ENCODE data around the gene AXL.

DNA sequence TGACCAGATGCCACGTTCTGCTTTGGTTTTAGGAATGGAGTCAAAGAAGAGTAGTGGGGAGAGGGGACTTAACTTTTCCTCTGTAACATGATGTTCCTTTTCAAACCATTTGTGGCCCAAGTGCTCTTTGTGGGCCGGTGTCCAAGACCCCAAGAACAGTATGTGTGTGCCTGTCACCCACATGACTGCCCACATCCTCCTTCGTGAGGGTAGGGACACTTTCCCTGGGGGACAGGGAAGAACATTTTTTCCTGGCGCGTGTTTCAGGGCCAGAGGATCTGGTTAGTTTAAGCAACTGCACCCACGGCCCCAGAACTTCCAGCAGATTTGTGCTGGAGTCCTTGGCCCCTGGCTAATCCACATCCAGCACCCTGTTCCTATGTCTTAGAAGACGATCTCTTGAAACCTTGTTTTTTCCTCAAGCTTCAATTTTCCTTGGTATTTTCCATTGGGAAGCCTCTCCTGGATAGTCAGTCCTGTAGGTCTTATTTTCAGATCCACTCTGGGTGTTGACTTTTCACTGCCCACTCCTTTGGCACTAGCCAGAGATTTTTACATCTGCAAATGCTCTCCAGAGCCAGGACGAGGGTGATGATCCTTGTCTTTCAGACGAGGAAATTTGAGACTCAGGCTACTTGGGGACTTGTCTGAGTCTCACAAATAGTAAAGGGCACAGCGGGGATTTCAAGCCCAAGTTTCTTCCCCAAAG is 80.2 kb downstream of the AXL start:
- TF ChIP-seq POLR2A (IDR thresholded peaks at IDR 0.05; ENCODE audit: control extremely low read depth in 1 of 2, low read depth in 2 of 2, low read length in 2 of 2) (no peak), CEBPB (IDR thresholded peaks at IDR 0.05; ENCODE audit: low read depth, low read length) (no peak), CTCF (IDR thresholded peaks at IDR 0.05; ENCODE audit: control extremely low read depth in 1 of 3, insufficient read depth in 1 of 3, low read depth in 1 of 3, low read length in 3 of 3) (no peak), NANOG (IDR thresholded peaks at IDR 0.05; ENCODE audit: insufficient read depth, low read depth, low read length, poor library complexity, severe bottlenecking) (no peak), POLR2AphosphoS5 (IDR thresholded peaks at IDR 0.05; ENCODE audit: low read depth, low read length) (no peak; the same call in 1 of the 2 replicates)

All from H1 (cell line).